A549 (cell line): Measurements from ENCODE around the gene MRPL53. TPM values are rescaled to one million over a fixed set of nuclear protein-coding genes. Genes with fewer than 3 reads are reported as not detected.

Experiments used
- ATAC-seq, 2 experiments: fragments of 200-7000 bp in 1 of 2; fragments of >200 bp in 1 of 2; cut with Nextera tagmentation in 1 of 2; cut with Tn5 transposase in 1 of 2; 3 replicates each; pipeline versions ENCODE4 v1.8.0 to v1.9.1; 2018 to 2020; ENCODE audit warnings: mild to moderate bottlenecking in 1 of 2, moderate library complexity in 1 of 2
- CTCF ChIA-PET: fragments of 300-600 bp; sonication (Branson Sonifier 250); formaldehyde crosslinking; extraction: SDS; loops from one replicate; lab custom pipeline; 2021; ENCODE audit warnings: antibody characterized with exemption, inconsistent platforms; lab: Yijun Ruan, JAX
- POLR2A ChIA-PET: fragments of 350-600 bp; formaldehyde crosslinking; extraction: SDS; loops from one replicate; lab custom pipeline; 2021; ENCODE audit warnings: antibody characterized with exemption, inconsistent platforms; lab: Yijun Ruan, JAX
- DNase-seq, 2 experiments: peaks; one replicate each; pipeline versions ENCODE4 v3.0.0 to v3.0.0-alpha.2; 2011 to 2016; ENCODE audit warnings: low read depth in 1 of 2, low spot score in 1 of 2
- FAIRE-seq: peaks from 2 replicates; lab custom pipeline; 2011; peaks lifted over from hg19 to GRCh38; lab: Jason Lieb, UNC
- H3K27ac ChIP-seq, 2 experiments: fragments of >200 bp; sonication (Bioruptor Twin); formaldehyde crosslinking; 3 replicates each; pipeline ENCODE4 v1.5.1; 2016 to 2017
- H3K4me1 ChIP-seq: fragments of >200 bp; sonication (Bioruptor Twin); formaldehyde crosslinking; 3 replicates; pipeline ENCODE4 v1.6.1; 2016
- H3K4me2 ChIP-seq: fragments of >200 bp; sonication (Bioruptor Twin); formaldehyde crosslinking; 3 replicates; pipeline ENCODE4 v1.6.1; 2016
- H3K4me3 ChIP-seq: fragments of >200 bp; sonication (Bioruptor Twin); formaldehyde crosslinking; 3 replicates; pipeline ENCODE4 v1.5.1; 2016
- H3K9me3 ChIP-seq: fragments of >200 bp; sonication (Bioruptor Twin); formaldehyde crosslinking; 3 replicates; pipeline ENCODE4 v1.6.1; 2016
- BCL3 ChIP-seq: fragments of >200 bp; sonication (Bioruptor Twin); formaldehyde crosslinking; IDR thresholded peaks from 3 replicates; pipeline ENCODE4 v1.6.1; 2016
- BHLHE40 ChIP-seq: IDR thresholded peaks from 2 replicates; pipeline ENCODE4 v1.6.1; 2012; ENCODE audit warnings: low read depth, low read length, inconsistent platforms
- CHD2 ChIP-seq: fragments of 150-350 bp; IDR thresholded peaks from 2 replicates; pipeline ENCODE4 v1.6.1; 2014; ENCODE audit warnings: low read length; ENCODE audit not compliant: partially characterized antibody
- CTCF ChIP-seq: fragments of >200 bp; sonication (Bioruptor Twin); formaldehyde crosslinking; IDR thresholded peaks from 3 replicates; pipeline ENCODE4 v1.5.1; 2016
- E2F6 ChIP-seq: IDR thresholded peaks from 2 replicates; pipeline ENCODE4 v1.6.1; 2012; ENCODE audit warnings: low read depth, borderline replicate concordance
- FOSL2 ChIP-seq, 2 experiments: fragments of 450-650 bp in 1 of 2; fragments of >200 bp in 1 of 2; sonication (Bioruptor Twin) in 1 of 2; formaldehyde crosslinking; IDR thresholded peaks; 2 replicates each; pipeline versions ENCODE4 v1.5.0 to v1.6.1; 2016 to 2020; ENCODE audit warnings: mild to moderate bottlenecking in 1 of 2, moderate library complexity in 1 of 2
- GATA3 ChIP-seq: IDR thresholded peaks from 2 replicates; pipeline ENCODE4 v1.6.1; 2012; ENCODE audit warnings: borderline replicate concordance
- HOXB5 ChIP-seq: fragments of 250-450 bp; sonication (Bioruptor Pico); IDR thresholded peaks from 2 replicates; pipeline ENCODE4 v1.5.0; 2020; ENCODE audit warnings: mild to moderate bottlenecking, moderate library complexity
- JUN ChIP-seq, 2 experiments: fragments of >200 bp; sonication (Bioruptor Twin); formaldehyde crosslinking; IDR thresholded peaks; 2 replicates in 1 of 2; 3 replicates in 1 of 2; pipeline ENCODE4 v1.6.1; 2016 to 2017
- MAFK ChIP-seq: fragments of 450-650 bp; IDR thresholded peaks from 2 replicates; pipeline ENCODE4 v1.6.1; 2014; ENCODE audit not compliant: partially characterized antibody
- MAX ChIP-seq: IDR thresholded peaks from 2 replicates; pipeline ENCODE4 v1.6.1; 2012
- MYC ChIP-seq: IDR thresholded peaks from 2 replicates; pipeline ENCODE4 v1.6.1; 2012; ENCODE audit warnings: mild to moderate bottlenecking, inconsistent platforms, low read length, improper control_type of control experiment, borderline replicate concordance
- PBX3 ChIP-seq: IDR thresholded peaks from 2 replicates; pipeline ENCODE4 v1.6.1; 2012
- POLR2A ChIP-seq: IDR thresholded peaks from 2 replicates; pipeline ENCODE4 v1.6.1; 2012; ENCODE audit warnings: mild to moderate bottlenecking, low read length
- RAD21 ChIP-seq, 2 experiments: fragments of >200 bp in 1 of 2; sonication (Bioruptor Twin) in 1 of 2; formaldehyde crosslinking in 1 of 2; IDR thresholded peaks in 1 of 2; conservative IDR thresholded peaks in 1 of 2; 2 replicates in 1 of 2; 3 replicates in 1 of 2; pipeline ENCODE4 v1.6.1; 2012 to 2018; ENCODE audit warnings: inconsistent platforms in 1 of 2
- RNF2 ChIP-seq: fragments of 200-600 bp; sonication (generic); IDR thresholded peaks from 2 replicates; pipeline ENCODE4 v1.6.1; 2016; ENCODE audit warnings: low read depth, mild to moderate bottlenecking, antibody characterized with exemption, moderate library complexity, borderline replicate concordance
- SMC3 ChIP-seq: fragments of >200 bp; sonication (Bioruptor Twin); formaldehyde crosslinking; IDR thresholded peaks from 3 replicates; pipeline ENCODE4 v1.6.1; 2018; ENCODE audit warnings: inconsistent platforms
- WGBS: methylation state at CpG from one replicate; pipeline ENCODE4 v1.1.6; 2017; ENCODE audit errors: missing lambda C conversion rate; 5-methylcytosine and 5-hydroxymethylcytosine counted together
- polyA plus RNA-seq, 4 experiments: library from polyadenylated mRNA; depleted of rRNA in 3 of 4; stranded (reverse); fragments of >200 nt; fragmentation: RNase III in 1 of 4; extraction: RNeasy Plus Mini Kit Qiagen cat#74134 plus additional on column Dnase treatment in 1 of 4; gene quantifications; 2 replicates in 3 of 4; 3 replicates in 1 of 4; pipeline ENCODE4 v1.2.3, GENCODE V29; 2011 to 2017

MRPL53 gene
- polyA plus RNA-seq, 2 of the 4 experiments (the other 2 are of a cell fraction): 68.8 to 229 TPM

GRCh38 chr2:74502720-74503505 is 30.4 kb upstream of the MRPL53 start:
- Histone ChIP-seq H3K4me2 (peak overlapping the region; percentile 72), H3K4me3 (peak overlapping the region; percentile 54)
- DNase-seq: peak; percentile 73 to 79
- POLR2A ChIA-PET: interaction anchor here (1.3 to 1.8 kb wide), 2 partner anchors 14 to 20 kb away, joined by 5 to 11 read pairs; partner anchors contain the start of genes CCDC142 and TTC31
- no peak for FAIRE-seq
- CTCF ChIA-PET: interaction anchor here (1.7 to 15.5 kb wide), 4 partner anchors 16 to 111 kb away, joined by 3 to 184 read pairs (median 12); partner anchors contain the start of genes AUP1, CCDC142, HTRA2 and TTC31
- TF ChIP-seq HOXB5 (0 out of 2 replicates have a peak, but pooled peaks have one; percentile 30), MAFK (no peak), RNF2 (no peak; the same call in 1 of the 2 replicates), MYC (no peak), RAD21 (conservative IDR thresholded peaks at IDR 0.05 in 1 of 2, IDR thresholded peaks at IDR 0.05 in 1 of 2) (peak in 1 of 2 experiments; percentile 38; a peak in 3 of 5 replicates), PBX3 (no peak), BCL3 (no peak; the same call in 2 of the 3 replicates), E2F6 (peak; percentile 88; the same call in 1 of the 2 replicates), MAX (peak; percentile 79), CTCF (peak; percentile 43), BHLHE40 (peak; percentile 58; the same call in 1 of the 2 replicates), POLR2A (peak; percentile 29; the same call in 1 of the 2 replicates), JUN (IDR thresholded peaks at IDR 0.05) (peak in 1 of 2 experiments; percentile 38; a peak in 1 of 5 replicates), SMC3 (0 out of 3 replicates have a peak, but pooled peaks have one; percentile 29), FOSL2 (IDR thresholded peaks at IDR 0.05) (peak; percentile 38; the same call in 1 of the 2 replicates), FOSL2 (CRISPR knock-in tag; IDR thresholded peaks at IDR 0.05) (peak; percentile 86)
- TF ChIP-seq, all 56 proteins: peak for 10
- ATAC-seq: peak; percentile 30 to 62
- WGBS: 39% methylated on average over 43 of the region's 67 CpGs
- Histone ChIP-seq H3K4me1 (peaks cover 29% of the 10 kb centered on the region), H3K27ac (peak overlapping the region; percentile 83 to 96), H3K9me3 (no peaks in the 10 kb centered on the region)

- peak overlapping the region; percentile 72 for H3K4me2 ChIP-seq
- 53% methylated on average over 27 of the region's 32 CpGs for WGBS
- CTCF ChIA-PET: interaction anchor here (1.0 to 15.5 kb wide), 4 partner anchors 15 to 111 kb away, joined by 3 to 184 read pairs (median 10); partner anchors contain the start of genes CCDC142 and TTC31
These were observed 29.8 kb upstream of the MRPL53 start for GRCh38 chr2:74502147-74502719.

More at GRCh38 chr2:74502147-74502719, 29.8 kb upstream of the MRPL53 start:
- Histone ChIP-seq H3K27ac (peak overlapping the region; percentile 83 to 96), H3K4me3 (peak overlapping the region; percentile 54), H3K9me3 (no peaks in the 10 kb centered on the region), H3K4me1 (peaks cover 29% of the 10 kb centered on the region)
- FAIRE-seq (no peak), DNase-seq (no peak), ATAC-seq (no peak)
- POLR2A ChIA-PET: interaction anchor here (1.8 kb wide), 1 partner anchor 19 kb away, joined by 11 read pairs; the partner anchor contains the start of genes CCDC142 and TTC31
- TF ChIP-seq GATA3 (0 out of 2 replicates have a peak, but pooled peaks have one; percentile 9), CHD2 (no peak)
